ENCODE measurements around the gene SPOPL. TPM values are rescaled to one million over a fixed set of nuclear protein-coding genes. Genes with fewer than 3 reads are reported as not detected.

SPOPL gene
- total and polyA plus RNA-seq, 9 of the 15 experiments (the other 6 are each of a cell fraction or from before 2014, with no cell fraction given): 0.53 to 6.1 (median 4.1) TPM

- TF ChIP-seq ZNF407 (IDR thresholded peaks at IDR 0.05; ENCODE audit: low read depth) (no peak), KDM5B (IDR thresholded peaks at IDR 0.05; ENCODE audit: insufficient replicate concordance, low read depth, low read length) (peak; percentile 84), LARP7 (IDR thresholded peaks at IDR 0.05) (no peak), ZBTB9 (CRISPR knock-in tag; IDR thresholded peaks at IDR 0.05) (no peak; the same call in 1 of the 2 replicates), ZBTB2 (IDR thresholded peaks at IDR 0.05) (no peak), THRB (CRISPR knock-in tag; conservative IDR thresholded peaks at IDR 0.05) (no peak), HBP1 (CRISPR knock-in tag; IDR thresholded peaks at IDR 0.05) (no peak), THRA (IDR thresholded peaks at IDR 0.05) (no peak)
These were observed at the start of gene SPOPL (continued) for GRCh38 chr2:138501425-138502254.
